ENCODE results near the gene SERTAD4.

Gene SERTAD4

DNA sequence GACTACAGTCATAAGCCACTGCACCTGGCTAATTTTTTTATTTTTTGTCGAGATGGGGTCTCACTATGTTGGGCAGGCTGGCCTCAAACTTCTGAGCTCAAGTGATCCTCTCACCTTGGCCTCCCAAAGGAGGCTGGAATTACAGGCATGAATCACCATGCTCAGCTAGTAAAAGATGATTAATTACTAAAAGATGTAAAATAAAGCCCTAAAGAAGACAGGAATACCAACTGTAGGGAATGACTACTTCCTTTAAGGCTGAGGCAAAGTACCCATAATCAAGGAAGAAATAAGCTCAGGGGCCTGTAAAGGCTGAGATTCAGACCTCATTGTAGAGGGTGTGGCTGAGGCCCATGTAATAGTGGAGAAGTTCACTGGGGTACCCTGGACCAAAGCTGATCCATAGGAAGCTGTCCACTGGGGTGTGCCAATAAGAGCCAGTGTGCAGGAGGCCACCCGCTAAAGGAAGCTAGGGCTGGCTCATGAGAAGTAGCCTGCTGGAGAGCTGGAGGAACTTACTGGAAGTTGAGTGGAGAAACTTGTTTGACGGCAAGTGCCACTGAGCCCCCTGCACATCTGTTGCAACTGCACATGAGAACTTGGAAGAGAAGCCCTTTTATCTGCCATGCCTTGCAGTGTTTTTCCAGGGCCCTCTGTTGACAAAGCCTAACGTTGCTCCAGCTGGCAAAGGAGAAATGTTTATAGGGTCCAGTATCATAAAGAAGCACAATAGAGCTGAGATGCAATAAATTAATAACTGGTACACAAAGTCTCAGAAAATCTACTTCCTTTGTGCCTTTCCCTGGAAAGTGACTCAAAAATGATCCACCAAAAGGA lies 17.8 kb upstream of the SERTAD4 start:
- Histone ChIP-seq H3K36me3 (no peaks in the 10 kb centered on the region), H3K9me3 (no peaks in the 10 kb centered on the region), H3K4me3 (ENCODE audit: low read depth in 1 of 2, low read length in 1 of 2) (no peak overlapping the region), H3K27ac (no peak overlapping the region), H3K4me1 (ENCODE audit: control insufficient read depth in 1 of 2, insufficient read depth in 1 of 2, low read depth in 1 of 2, low read length in 1 of 2) (no peaks in the 10 kb centered on the region), H3K27me3 (peaks cover 4% of the 10 kb centered on the region)
- TF ChIP-seq, protein P1, sequence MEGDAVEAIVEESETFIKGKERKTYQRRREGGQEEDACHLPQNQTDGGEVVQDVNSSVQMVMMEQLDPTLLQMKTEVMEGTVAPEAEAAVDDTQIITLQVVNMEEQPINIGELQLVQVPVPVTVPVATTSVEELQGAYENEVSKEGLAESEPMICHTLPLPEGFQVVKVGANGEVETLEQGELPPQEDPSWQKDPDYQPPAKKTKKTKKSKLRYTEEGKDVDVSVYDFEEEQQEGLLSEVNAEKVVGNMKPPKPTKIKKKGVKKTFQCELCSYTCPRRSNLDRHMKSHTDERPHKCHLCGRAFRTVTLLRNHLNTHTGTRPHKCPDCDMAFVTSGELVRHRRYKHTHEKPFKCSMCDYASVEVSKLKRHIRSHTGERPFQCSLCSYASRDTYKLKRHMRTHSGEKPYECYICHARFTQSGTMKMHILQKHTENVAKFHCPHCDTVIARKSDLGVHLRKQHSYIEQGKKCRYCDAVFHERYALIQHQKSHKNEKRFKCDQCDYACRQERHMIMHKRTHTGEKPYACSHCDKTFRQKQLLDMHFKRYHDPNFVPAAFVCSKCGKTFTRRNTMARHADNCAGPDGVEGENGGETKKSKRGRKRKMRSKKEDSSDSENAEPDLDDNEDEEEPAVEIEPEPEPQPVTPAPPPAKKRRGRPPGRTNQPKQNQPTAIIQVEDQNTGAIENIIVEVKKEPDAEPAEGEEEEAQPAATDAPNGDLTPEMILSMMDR (IDR thresholded peaks at IDR 0.05) = no peak

DNA sequence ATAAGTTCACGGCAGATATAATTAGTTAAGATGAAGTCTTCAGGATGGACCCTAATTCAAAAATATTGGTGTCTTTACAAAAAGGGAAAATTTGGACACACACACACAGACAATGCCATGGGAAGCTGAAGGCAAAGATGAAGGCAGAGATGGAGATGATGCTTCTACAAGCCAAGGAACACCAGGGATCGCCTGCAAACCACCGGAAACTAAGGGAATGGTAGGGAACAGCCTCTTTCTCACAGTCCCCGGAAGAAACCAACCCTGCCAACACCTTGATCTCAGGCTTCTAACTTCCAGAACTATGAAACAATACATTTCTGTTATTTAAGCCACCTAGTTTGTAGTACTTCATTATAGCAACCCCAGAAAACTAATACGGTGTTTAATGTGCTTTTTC lies 15.1 kb upstream of the SERTAD4 start:
- Histone ChIP-seq H3K36me3 (no peaks in the 10 kb centered on the region), H3K4me1 (ENCODE audit: control insufficient read depth in 1 of 2, insufficient read depth in 1 of 2, low read depth in 1 of 2, low read length in 1 of 2) (no peaks in the 10 kb centered on the region), H3K4me3 (ENCODE audit: low read depth in 1 of 2, low read length in 1 of 2) (no peak overlapping the region), H3K9me3 (no peaks in the 10 kb centered on the region), H3K27me3 (peaks cover 20% of the 10 kb centered on the region), H3K27ac (no peak overlapping the region)
- TF ChIP-seq, protein P1 (IDR thresholded peaks at IDR 0.05) = no peak

- TF ChIP-seq, protein P1 (IDR thresholded peaks at IDR 0.05) = no peak
- Histone ChIP-seq H3K4me1 (ENCODE audit: control insufficient read depth in 1 of 2, insufficient read depth in 1 of 2, low read depth in 1 of 2, low read length in 1 of 2) (no peaks in the 10 kb centered on the region), H3K9me3 (no peaks in the 10 kb centered on the region), H3K36me3 (no peaks in the 10 kb centered on the region), H3K27ac (no peak overlapping the region), H3K27me3 (peaks cover 22% of the 10 kb centered on the region), H3K4me3 (ENCODE audit: low read depth in 1 of 2, low read length in 1 of 2) (no peak overlapping the region)
Measured at GRCh38 chr1:210218047-210218446, 14.5 kb upstream of the SERTAD4 start.

GRCh38 chr1:210222340-210223006 lies 10.1 kb upstream of the SERTAD4 start:
- TF ChIP-seq, protein P1 (IDR thresholded peaks at IDR 0.05) = no peak
- H3K27me3 ChIP-seq = peaks cover 49% of the 10 kb centered on the region

GRCh38 chr1:210223226-210223904 lies 9.2 kb upstream of the SERTAD4 start:
- no peak overlapping the region for H3K27ac ChIP-seq
- H3K4me3 ChIP-seq (ENCODE audit: low read depth in 1 of 2, low read length in 1 of 2) = no peak overlapping the region
- H3K4me1 ChIP-seq (ENCODE audit: control insufficient read depth in 1 of 2, insufficient read depth in 1 of 2, low read depth in 1 of 2, low read length in 1 of 2) = no peaks in the 10 kb centered on the region
- TF ChIP-seq, protein P1 (IDR thresholded peaks at IDR 0.05) = no peak
- no peaks in the 10 kb centered on the region for H3K9me3 ChIP-seq
- H3K36me3 ChIP-seq = no peaks in the 10 kb centered on the region
- peaks cover 58% of the 10 kb centered on the region for H3K27me3 ChIP-seq

More at GRCh38 chr1:210222340-210223006, 10.1 kb upstream of the SERTAD4 start:
- no peaks in the 10 kb centered on the region for H3K36me3 ChIP-seq
- no peaks in the 10 kb centered on the region for H3K9me3 ChIP-seq
- no peak overlapping the region for H3K4me3 ChIP-seq (ENCODE audit: low read depth in 1 of 2, low read length in 1 of 2)
- H3K27ac ChIP-seq = no peak overlapping the region
- H3K4me1 ChIP-seq (ENCODE audit: control insufficient read depth in 1 of 2, insufficient read depth in 1 of 2, low read depth in 1 of 2, low read length in 1 of 2) = no peaks in the 10 kb centered on the region
